Measurements from ENCODE around the gene MACROD2.
"Not testable (repeated sequence)": the region's sequence is repeated elsewhere in the genome, so short reads cannot be mapped to it uniquely, and the experiment has no call there.

MACROD2 gene

DNA sequence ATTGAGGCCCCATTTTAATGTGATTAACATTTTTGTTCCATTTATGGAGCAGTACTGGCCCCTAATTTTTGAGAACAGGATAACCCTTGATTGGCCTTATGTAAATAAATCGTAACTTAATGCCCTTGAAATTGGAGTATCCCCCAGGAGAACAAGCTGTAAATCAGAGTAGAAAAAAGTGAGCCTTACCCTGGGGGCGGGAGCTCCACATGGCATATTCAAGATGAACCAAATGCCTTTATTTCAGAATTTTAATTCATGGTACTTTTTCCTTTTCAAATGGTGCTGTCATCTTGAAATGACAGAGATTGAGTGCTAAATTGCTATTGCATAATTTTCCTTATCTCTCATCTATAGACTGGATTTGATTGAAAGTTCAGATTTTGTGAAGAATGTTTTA, 1151.6 kb downstream of the MACROD2 start:
- no peak for DNase-seq

DNA sequence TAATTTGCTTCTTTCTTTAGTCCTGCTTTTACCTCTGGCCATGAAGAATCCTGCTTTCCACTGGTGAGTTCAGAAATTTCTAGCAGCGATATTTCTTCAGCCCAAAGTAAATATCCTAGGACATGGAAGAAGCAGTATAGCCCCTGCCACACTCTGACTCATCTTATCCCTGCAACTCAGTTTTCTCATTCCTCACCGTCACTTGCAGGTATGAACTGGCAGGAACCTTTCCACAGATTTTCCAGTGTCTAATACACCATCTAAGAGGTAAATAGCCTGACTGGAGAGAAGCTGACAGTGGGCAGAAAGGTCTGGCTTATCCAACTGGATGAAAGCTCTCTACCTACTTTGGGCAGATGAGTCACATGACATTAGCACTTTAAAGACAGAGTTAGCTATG, 1158.8 kb downstream of the MACROD2 start:
- no peak for DNase-seq

DNA sequence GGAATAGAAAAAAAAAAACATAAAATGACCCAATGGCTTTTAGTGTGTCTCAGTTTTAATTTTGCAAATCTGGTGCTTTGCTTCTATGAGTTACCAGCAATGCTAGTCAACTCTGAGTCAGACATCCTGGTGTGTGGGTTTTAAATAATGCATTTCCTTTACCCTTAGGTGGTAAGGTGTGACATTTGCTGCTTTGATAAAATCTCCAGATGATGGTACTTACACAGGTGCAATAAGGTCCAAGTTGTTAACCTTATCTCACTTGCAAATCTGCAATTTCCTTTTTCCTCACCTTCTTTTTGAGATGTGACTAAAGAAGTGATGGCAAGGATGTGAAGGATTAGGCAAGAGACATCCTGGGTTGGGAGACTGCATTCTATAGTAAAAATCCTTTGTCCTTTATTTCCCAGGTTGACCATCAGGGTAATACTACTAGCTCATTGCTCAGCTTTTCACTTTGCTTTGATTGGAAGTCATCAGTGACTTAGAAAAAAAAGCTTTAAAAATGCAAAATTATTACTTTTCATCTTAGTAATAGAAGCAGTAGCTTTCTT, 1160.6 kb downstream of the MACROD2 start:
- no peak for DNase-seq

DNA sequence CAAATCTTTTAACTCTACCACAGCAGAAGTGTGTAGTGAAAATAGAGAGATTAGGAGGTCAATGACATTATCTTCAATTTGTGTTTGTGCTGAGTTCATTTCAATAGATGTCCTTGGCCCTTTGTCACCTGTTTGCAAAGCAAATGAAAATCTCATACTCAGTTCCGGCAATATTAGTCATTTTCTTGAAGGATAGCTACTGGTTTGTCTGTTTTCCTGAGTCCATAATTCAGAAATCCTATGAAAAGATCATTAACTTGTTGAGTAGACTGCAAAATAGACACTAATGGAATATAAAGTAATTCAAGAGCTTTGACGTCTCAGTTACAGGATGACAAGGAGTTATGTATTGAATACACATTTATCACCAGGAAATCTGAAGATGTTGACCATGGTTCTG, 1163.2 kb downstream of the MACROD2 start:
- DNase-seq = no peak

DNA sequence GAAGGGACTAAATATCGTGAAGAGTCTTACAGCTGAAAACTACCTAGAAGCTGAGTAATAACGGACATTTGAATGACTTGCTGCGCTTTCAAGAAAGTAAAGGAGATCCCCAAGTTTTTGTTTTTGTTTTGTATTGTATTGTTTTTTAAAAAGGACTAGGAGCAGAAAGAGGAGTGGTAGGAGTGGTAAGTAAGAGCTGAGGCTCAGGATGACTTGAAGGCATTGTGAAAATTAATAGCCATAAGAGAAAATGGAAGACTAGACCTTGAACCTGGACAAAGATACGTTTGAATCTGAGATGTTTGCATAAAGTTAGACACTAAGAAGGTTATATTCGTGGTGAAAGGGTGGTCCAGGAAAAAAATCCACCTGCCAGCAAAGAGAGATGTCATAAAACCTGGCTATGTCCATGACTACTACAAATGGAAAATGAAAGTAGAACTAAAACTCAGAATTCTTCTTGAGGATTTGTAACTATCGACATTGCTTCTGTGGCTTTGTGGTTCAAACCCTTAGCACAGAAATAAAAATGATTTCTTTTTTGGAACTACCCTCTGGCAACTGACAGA, 1166.8 kb downstream of the MACROD2 start:
- DNase-seq = no peak

DNA sequence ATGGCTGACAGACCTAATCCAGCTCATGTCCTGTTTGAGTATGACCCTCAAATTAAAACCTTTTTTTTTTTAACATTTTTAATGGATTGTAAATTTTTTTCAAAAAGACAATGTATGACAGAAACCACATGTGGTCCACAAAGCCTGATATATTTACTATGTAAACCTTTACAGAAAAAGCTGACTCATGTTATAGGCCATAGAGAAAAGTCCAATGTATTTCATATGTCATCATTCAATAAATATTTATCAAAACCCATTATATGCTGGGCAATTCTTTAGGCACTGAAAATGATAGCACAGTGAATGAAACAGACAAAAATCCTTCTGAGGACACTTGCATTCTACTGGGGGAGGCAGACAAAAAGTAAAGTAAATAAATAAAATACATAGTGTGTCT, 1168.3 kb downstream of the MACROD2 start:
- DNase-seq = no peak

DNA sequence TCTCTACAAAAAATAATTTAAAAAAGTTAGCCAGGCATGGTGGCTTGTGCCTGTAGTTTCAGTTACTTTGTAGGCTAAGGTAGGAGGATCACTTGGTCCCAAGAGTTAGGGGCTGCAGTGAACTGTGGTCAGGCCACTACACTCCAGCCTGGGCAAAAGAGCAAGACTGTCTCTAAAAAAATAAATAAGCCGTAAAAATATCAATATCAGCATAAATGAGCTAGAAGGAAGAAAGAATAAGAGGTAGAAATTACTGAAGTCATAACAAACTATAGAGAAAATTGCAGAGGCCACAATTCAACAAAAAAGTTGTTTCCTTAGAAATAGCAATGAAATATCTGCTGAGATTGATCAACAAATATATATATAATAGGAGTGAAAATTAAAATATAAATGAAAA, 1169.4 kb downstream of the MACROD2 start:
- no peak for DNase-seq

DNA sequence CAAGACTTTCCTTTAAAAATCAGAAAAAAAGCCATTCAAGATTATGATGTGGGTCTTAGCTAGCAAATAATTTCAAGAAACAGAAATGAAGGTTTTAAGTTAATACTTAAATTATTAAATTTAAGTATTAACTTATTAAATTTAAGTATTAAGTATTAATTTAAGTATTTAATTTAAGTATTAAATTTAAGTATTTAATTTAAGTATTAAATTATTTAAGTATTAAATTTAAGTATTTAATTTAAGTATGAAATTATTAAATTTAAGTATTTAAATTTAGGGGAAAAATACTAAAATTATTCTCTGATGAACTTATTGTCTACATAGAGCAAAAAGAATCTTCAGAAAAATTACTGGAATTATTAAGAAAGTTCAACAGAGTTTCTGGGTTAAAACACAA, 1171.4 kb downstream of the MACROD2 start:
- DNase-seq = no peak

DNA sequence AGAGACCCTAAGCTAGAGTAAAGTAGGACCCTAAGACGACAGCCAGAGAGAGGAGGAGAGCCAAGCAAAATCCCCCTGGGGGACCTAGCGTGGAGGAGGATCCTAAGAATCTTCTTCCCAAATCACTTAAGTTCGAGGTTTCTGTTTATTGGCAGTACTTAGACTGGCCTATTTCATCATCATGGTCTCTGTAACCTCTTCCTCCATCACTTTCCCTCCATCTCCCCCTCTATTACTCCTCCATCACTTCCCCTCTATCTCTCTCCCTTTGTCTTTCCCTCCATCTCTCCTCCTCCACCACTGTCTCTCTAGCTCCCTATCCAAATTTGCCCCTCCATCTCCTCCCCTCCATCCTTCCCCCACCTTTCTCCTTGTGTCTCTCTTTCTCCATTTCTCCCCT, 1175.7 kb downstream of the MACROD2 start:
- DNase-seq = no peak

DNA sequence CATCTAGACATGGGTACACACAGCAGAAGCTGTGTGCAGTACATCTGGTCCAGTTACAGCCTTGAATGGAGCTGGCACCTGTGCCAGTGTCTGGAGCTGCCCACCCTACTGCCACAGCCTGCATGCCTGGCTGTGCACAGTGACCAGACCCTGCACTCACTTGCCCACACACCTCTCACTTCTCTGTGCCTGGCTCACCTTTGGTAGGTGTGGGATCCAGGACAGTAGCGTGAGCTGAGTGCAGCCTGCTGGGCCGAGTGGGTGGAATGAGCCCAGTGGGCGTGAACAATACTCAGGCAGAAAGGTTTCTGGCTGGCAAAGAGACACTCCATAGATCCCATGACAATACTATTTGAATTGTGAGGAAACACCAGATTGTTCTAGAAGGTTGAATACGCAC, 1181.6 kb downstream of the MACROD2 start:
- DNase-seq = no peak

DNA sequence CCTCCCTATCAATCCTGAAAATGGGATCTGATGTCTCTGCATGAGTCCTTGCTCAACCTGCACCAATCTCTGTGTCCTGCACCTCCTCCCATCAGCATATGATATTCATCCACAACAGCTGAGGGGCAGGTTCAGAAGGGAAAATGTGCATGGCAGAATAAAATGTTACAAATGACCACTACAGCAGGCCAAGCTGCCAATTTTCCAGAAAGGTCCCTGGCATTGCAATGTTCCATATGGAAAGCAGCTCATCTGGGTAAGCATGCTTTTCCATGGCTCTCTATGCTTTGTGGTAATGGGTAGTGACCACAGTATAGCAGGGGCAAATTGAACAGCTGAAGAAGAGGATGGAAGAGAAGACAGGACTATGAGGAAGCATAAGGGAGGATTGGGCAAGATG, 1183.3 kb downstream of the MACROD2 start:
- no peak for DNase-seq

DNA sequence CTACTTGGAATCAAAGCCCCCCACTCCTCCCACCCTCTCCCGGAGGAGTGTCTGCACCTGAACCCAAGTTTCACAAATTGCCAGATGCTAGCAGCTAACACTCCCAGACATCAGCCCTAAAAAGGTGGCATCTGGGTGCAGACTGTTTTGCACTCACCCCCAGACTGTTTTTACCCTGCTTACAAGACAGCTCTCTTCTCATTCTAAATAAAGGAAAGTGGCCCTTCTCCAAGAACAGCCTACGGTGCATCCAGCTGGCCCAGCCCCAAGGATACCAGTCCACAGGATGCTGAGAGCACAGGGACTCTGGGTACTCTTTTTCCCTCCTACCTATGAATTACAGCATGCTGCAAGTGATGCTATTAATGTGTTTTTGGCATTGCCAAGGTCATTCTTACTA, 1184.1 kb downstream of the MACROD2 start:
- no peak for DNase-seq

DNA sequence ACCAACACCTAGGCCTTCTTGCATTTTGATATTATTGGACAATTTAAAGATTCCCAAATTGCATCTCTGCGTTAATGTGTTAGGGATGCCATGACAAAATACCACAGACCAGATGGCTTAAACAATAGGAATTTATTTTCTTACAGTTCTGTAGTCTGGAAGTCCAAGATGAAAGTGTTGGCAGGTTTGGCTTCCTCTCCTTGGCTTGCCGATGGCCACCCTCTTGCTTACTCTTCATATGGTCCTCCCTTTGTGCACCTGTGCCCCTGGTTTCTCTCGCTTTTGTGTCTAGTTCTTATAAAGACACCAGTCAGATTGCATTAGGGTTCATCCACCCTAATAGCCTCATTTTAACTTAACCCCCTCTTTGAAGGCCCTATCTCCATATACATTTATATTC, 1184.5 kb downstream of the MACROD2 start:
- DNase-seq = no peak

DNA sequence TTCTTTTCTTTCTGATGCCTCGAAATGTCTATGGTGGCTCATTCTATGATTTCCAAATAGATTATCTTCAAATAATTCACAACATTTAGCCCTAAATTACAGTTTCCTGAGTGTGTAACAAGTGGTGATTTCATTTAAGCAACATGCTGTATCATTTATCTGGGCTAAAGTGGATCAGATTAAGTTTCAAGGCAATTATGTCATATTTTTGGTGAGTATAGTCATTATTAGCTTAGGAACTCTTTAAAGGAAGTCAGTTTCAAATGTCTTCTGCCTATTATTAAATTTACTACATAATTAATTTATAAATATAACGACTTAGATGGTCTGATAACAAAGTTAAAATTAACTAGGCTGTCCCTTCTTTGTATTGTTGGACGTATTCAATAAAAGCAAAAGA, 1190.0 kb downstream of the MACROD2 start:
- peak; percentile 7 for DNase-seq

DNA sequence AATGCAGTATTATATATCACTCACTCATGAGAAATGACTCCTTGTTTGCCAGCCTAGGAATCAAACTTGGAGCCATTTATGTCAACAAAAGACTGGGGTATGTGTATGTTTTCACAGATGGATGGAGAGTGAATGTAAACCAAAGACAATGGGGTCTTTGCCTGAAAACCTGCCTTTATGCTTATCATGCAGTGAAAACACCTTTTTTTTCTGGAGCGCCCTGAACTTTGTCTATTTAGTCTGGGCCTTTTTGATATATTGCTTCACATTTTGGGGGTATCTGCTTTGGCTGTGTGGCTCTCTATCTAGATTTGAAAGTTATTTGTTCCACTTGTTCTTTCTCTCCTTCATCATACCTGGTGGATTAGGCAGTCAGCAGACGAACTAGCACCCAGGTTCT, 1190.6 kb downstream of the MACROD2 start:
- no peak for DNase-seq

DNA sequence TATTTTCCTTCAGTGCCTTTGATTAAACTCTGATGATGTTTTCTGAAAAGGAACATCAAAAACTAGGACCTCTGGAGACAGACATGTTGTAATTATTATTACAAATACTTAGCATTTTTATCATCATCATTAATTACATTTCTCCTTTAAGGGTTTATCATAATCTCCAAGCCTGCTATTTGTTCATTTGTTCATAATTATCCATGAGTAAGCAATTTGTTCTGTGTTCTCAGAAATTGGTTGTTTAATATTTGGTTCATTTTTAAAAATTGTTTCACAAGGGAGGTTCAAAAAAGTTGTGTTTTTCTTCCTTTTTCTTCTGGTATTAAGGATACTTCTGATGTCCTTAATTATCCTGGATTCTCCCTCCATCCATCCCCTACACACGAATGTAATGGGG, 1192.3 kb downstream of the MACROD2 start:
- no peak for DNase-seq

DNA sequence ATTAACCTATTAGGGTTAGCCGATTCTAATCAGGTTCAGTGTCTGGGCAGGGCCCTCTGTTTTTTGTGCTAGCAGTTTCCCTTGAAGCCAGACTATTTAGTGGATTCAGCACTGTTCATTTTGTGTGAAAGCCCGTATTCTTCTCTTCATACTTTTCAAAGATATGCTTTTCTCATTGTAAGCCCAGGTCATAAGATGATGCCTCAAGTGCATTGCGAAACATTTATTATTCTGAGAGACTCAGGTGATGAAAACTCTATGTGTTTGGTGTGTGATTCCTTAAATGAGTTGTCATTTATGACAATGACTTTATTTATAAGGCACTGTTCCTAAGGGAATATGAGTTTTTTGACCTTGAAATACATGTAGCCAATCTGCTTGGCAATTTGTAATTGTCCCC, 1193.1 kb downstream of the MACROD2 start:
- DNase-seq = no peak

DNA sequence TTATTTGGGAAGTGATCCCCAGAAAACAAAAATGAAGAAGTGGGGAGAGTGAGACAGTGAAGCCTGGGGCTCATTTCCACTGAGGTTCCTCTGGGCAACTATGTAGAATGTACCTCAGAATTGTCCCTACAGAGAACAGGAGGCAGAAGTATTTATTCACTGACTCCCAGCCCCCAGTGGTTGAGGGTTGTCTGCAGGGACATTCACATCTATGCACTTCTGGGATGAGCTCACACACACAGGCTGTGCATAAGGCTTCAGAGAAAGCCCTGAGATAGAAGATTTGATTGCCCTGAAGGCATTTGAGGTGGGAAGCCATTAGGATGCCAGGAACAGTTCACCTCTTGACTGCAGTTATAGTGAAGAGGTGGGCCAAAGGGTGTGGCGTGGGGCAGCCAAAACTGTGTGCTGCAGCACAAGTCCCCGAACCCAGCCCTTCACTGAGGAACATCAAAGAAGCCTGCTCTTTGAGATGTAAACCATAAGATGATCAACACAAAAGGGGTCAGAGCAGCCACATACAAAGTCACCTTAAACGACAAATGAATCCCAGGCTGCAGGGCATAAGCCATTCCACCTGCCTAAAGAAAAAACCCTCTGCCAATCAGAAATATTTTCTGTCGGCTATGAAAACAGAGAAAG, 1195.9 kb downstream of the MACROD2 start:
- no peak for DNase-seq

DNA sequence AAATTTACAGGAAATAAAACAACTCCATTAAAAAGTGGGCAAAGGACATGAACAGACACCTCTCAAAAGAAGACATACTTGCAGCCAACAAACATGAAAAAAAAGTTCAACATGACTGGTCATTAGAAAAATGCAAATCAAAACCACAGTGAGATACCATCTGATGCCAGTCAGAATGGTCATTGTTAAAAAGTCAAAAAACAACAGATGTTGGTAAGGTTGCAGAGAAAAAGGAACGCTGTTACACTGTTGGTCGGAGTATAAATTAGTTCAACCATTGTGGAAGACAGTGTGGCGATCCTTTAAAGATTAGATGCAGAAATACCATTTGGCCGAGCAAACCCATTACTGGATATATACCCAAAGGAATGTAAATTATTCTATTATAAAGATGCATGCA, 1200.1 kb downstream of the MACROD2 start:
- peak; percentile 2 for DNase-seq

DNA sequence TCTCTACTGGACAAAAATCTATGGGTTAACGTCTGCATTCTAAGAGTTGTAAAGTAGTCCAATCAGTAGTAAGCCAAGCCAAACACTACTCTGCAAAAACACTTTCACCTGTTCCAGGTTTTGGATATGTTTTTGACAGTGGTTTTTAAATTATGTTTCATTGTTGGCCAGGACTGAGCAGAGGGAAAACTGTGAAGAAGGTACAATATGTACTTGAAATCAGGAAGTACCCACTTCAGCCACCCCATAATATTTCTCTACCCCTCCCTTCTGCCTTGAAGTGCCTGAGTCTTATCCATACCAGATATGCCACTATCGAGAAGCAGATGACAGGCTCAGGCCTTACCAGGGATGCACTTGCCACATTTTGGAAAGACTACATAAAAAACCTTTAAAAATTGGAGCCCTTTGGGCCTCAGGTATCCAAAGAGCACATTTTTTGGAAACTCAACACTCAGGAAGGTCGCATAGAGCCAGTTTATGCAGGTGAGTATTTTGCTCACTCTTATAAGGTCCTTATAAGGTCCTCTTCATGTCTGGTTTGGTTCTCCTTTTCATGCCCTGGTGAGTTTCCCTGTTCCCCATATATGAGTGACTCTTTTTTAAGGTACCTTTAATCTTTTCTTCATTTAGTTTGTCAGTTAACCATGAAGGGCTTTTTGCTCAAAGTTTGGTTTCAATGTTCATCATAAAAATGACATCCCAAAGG, 1201.4 kb downstream of the MACROD2 start:
- no peak for DNase-seq

DNA sequence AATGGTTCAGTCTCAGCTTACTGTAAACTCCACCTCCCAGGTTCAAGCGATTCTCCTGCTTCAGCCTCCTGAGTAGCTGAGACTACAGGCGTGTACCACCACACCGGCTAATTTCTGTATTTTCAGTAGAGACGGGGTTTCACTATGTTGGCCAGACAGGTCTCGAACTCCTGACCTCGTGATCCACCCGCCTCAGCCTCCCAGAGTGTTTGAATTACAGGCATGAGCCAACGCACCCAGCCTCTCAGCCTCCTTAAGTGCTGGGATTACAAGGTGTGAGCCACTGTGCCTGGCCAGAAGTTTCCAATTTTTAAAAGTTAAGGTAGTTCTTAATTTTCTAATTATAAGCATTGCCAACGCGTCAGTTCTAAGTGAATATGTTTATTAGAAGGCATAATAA, 1202.7 kb downstream of the MACROD2 start:
- not testable (repeated sequence) for DNase-seq

DNA sequence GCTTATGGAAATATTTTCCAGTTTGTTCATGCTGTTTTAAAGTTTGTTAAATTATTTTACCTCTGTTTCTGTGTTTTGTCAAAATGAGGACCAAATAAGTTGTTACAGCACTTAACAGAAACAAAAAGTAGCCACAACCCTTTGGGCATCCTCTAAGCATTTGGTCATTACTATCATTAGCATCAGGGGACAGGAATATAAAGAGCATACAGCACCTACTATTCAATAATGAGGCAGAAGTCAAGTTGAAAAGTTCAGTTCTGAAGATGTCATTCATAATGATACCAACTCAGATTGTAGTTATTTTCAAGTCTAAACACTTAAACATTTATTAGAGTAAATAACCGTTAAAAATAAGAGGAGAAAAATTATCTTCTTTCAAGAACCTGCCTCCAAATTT, 1204.4 kb downstream of the MACROD2 start:
- no peak for DNase-seq

DNA sequence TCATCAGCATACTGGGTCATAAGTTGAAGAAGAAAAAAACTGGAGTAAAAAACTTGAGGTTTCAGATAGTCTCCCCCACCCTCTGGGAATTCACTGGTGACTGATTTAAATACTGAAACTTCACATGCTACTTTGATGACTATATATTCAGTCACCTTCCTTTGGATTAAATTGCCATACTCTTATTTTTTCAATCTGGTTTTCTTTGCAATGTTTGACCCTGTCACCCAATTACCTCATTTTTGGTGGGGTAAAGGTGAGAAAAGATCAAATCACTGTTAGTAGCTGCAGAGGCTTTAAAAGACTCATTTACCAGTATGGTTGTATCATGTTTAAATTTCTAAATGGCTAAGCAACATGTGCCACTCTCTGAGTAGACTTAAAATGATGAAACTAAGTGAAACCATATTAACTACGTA, 1204.8 kb downstream of the MACROD2 start:
- DNase-seq = peak; percentile 68

DNA sequence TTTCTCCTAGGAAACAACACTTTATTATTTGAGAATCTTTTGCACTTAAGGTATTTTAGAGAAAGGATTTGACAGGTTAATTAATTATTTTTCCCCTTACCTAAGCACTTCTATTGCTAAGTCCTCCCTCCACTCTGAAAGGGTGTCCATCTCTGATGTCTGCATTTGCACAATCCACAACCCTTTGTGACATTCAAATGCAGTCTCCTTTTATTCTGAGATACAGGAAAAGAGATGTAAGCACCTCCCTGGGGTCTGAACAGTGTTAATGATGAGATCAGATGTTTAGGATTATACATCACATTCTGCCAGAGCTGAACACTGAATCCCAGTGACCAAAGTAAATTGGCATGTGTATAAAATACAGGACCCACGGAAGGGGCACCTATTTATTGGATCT, 1206.3 kb downstream of the MACROD2 start:
- no peak for DNase-seq
